PC-3 (cell line): ENCODE measurements around the gene PZP.

ENCODE experiments used
- CTCF ChIP-seq: fragments of 300-600 bp; sonication (generic); conservative IDR thresholded peaks from 2 replicates; pipeline ENCODE4 v1.5.1; 2017; ENCODE audit warnings: antibody characterized with exemption, low read depth, mild to moderate bottlenecking, low read length
- EZH2 ChIP-seq: fragments of 300-600 bp; sonication (generic); IDR thresholded peaks from one replicate; pipeline ENCODE4 v1.6.1; 2017; ENCODE audit warnings: antibody characterized with exemption, mild to moderate bottlenecking, low read length; ENCODE audit not compliant: unreplicated experiment

GRCh38 chr12:9148926-9149325 is 59.3 kb downstream of the PZP start:
- TF ChIP-seq CTCF, result no peak
- no peak for TF ChIP-seq EZH2
